ENCODE measurements around the gene KCTD21.

The KCTD21 gene

GRCh38 chr11:78218707-78219492 lies 30.5 kb upstream of the KCTD21 start:
- no peak for DNase-seq

- DNase-seq, result no peak
Measured at GRCh38 chr11:78217650-78218541, 29.5 kb upstream of the KCTD21 start.

DNA sequence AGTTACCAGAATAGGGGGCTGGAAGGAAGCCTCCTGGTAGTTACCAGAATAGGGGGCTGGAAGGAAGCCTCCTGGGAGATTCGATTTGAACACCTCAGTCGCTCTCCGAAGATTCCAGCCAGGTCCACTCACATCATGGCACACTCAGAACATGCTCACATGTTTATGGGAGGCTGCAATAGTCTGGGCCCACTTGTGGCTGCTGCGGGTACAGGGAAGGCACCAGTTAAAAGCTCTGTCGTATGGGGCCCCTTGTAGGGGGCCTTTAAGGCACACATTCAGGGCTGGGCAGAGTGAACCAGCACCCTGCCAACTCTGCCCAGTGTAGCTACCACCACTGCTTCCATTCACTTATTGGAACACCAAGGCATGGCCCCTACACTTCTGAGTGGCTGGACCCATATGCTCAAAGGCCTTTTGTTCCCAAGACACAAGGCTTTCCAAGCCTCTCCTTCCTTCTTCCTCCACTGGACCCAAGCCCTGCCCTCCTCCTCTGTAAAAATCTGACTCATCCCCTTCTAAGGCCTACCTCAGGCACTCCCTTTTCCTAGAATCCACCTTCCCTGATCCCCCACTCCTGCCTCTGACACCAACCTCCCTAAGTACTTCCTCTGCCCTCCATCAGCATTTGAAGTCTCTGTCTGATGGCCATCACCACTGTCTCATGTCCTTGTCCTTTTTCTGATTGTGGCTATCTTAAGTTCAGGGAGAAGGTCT lies 28.3 kb upstream of the KCTD21 start:
- DNase-seq, result no peak

GRCh38 chr11:78216021-78216420 lies 27.6 kb upstream of the KCTD21 start:
- no peak for DNase-seq

DNA sequence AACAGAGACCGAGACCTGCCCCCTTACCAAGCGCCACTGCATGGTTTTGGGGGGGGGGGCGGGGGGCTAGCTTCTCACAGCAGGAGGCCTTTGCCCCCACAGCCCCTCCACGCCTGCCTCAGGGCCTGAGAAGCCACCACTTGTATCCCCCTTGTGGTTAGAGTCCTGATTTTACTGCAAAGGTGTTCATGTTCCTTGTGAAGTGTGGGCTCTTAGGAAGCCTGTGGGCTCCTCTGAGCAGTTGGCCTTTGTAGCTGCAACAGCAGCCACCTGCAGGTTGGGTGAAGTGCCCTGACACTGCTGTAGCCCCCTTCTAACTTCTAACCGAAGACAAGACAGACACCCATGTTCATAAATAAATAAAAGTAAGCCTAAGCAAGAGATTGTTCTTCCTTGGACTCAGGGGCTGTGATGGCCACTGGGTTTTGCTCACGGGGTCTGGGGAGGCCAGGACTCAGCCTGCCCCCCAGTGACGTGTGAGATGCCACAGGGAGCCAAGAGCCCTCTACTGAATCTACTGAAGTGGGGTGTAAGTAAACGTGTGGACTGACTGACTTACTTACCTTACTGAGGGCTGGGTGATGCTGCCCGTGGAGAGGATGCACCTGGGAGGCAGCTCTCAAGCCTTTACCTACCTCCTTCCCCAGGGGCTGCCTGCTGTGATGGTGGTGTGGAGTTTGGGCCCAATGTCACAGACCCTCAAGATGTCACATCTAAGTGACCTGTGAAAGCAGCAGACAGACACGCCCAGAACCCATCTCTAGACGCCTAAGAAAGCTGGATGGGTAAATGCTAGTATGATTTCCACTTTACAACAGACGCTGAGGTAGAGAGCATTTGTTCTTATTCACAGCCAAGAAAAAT lies 26.1 kb upstream of the KCTD21 start:
- DNase-seq, result no peak

DNA sequence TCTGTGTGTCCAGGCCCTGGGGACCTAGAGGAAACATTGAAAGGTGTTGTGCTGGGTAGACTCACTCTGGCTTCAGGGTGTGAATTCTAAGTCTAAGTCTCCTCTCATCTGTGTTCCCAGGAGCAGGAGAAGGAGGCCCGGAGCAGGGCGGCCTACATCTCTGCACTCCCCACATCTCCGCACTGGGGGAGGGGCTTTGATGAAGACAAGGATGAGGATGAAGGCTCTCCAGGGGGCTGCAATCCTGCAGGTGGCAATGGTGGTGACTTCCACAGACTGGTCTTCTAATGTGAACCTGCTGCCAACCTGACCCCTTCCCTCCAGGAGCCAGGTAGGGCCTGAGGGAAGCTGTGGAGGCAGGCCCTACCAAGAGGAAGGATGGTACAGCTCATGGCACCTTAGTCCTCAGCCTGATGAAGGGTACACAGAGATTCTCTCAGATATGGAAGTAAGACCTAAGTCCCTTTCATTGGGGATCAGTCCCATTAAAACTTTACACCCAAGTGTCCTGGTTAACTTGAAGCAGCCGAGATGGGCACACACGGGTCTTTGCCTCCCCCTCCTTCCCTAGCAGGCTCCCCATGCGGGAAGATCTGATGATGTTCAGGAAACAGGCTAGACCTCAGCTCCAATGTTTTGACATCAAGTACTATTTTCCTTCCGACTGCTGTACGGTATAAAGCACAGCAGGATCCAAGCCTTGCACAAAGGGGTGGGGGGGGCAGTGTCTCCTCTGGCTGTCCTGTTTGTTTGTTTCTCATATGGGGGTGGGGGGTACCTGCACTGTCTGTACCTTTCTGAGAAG lies 25.3 kb upstream of the KCTD21 start:
- no peak for DNase-seq

DNA sequence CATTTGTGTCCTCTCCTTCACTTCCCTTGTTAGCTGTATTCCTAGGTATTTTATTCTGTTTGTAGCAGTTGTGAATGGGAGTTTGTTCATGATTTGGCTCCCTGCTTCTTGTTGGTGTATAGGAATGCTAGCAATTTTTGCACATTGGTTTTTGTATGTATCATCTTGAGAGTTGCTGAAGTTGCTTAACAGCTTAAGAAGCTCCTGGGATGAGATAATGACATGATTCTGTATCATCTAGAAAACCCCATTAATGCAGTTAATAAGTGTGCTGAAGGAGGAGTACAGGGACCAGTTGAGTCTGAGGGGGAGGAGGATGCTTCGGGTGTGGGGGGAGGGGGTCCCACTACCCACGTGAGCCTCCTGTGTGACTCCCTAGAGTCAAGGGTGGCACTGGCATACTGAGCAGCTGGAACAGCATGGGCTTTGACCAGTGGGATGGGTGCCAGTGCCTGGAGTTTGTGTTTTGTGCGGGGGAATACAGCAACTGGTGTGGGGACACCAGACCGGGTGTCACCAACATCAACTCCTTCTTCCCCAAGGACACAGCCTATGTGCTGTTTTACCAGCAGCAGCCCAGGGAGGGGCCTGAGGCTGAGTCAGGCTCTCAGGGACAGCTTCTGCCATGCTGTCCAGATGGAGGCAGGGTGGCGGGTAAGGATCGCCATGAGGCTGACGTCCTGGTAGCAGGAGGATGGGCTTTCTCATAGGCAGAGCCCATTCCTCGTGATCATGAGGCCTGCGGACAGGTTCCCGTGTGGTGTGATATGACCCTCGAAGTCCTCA lies 24.4 kb upstream of the KCTD21 start:
- DNase-seq, result no peak

- DNase-seq, result no peak
Measured at GRCh38 chr11:78211565-78211964, 23.1 kb upstream of the KCTD21 start.

GRCh38 chr11:78210000-78210608 lies 21.7 kb upstream of the KCTD21 start:
- no peak for DNase-seq

GRCh38 chr11:78209478-78209877 lies 21.1 kb upstream of the KCTD21 start:
- no peak for DNase-seq

GRCh38 chr11:78208257-78209165 lies 20.1 kb upstream of the KCTD21 start:
- DNase-seq, result no peak

- no peak for DNase-seq
Measured at GRCh38 chr11:78207532-78208256, 19.3 kb upstream of the KCTD21 start.

GRCh38 chr11:78205691-78206090 lies 17.3 kb upstream of the KCTD21 start:
- no peak for DNase-seq

DNA sequence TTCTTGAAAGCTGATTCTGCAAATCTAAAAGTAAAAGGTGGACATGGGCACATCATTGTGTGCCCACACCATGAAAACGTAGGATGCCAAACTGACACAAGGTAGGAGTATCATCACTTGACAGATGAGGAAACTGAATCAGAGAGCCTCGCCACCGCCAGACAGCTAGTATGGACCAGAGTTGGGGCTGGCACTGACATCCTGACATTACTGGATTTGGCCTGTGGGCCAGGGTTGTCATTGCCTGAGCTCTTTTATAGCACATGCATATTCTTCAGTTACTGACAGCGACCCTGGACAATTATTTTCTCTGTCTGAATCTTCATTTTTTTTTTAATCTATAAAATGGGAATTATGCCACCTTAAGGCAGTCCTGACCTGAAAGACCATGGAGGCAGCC lies 16.8 kb upstream of the KCTD21 start:
- DNase-seq, result no peak

GRCh38 chr11:78203184-78203583 lies 14.8 kb upstream of the KCTD21 start:
- no peak for DNase-seq

DNA sequence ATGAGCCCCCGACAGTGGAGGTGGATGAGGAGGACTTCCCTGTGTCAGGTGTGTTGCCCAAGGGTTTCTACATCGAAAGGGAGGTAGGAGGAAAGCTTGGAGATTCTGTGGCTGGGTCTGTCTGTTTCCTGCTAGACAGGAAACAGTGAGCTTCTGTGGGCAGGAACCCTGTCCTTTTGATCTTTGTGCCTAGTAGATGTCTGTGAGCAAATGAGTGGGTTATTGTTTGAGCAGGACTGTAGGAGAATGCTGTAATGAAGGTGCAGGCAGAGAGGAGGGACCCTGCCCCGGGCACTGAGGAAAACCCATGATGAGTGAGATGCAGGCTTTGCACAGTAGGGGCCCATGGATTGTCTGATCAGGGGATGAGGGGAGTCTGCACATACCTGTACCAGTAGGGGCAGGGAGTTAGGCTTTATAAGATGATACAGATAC lies 14.3 kb upstream of the KCTD21 start:
- DNase-seq, result no peak

GRCh38 chr11:78201096-78201818 lies 12.8 kb upstream of the KCTD21 start:
- no peak for DNase-seq

DNA sequence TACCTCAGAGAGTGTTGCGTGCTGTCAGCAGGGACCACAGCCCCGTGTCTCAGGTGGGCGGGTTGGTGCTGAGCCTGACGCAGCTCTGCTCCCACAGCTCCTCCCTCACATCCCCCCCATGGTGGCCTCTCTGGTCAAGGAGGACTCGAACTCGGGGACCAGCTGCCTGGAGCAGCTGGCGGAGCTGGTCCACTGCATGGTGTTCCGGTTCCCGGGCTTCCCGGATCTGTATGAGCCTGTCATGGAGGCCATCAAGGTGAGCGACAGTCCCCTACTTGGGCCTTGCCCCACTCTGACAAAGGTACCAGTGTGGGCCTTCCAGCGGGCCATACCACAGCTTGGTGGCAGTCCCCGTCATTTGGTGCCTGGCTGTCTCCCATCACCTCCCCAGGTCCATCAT lies 12.1 kb upstream of the KCTD21 start:
- DNase-seq, result no peak
